ENCODE data around the gene FCN2. TPM values are rescaled to one million over a fixed set of nuclear protein-coding genes. Genes with fewer than 3 reads are reported as not detected.

FCN2 gene
- total RNA-seq, 4 donors from 2014 or later: 0.93 to 16.5 TPM; not detected in 2

DNA sequence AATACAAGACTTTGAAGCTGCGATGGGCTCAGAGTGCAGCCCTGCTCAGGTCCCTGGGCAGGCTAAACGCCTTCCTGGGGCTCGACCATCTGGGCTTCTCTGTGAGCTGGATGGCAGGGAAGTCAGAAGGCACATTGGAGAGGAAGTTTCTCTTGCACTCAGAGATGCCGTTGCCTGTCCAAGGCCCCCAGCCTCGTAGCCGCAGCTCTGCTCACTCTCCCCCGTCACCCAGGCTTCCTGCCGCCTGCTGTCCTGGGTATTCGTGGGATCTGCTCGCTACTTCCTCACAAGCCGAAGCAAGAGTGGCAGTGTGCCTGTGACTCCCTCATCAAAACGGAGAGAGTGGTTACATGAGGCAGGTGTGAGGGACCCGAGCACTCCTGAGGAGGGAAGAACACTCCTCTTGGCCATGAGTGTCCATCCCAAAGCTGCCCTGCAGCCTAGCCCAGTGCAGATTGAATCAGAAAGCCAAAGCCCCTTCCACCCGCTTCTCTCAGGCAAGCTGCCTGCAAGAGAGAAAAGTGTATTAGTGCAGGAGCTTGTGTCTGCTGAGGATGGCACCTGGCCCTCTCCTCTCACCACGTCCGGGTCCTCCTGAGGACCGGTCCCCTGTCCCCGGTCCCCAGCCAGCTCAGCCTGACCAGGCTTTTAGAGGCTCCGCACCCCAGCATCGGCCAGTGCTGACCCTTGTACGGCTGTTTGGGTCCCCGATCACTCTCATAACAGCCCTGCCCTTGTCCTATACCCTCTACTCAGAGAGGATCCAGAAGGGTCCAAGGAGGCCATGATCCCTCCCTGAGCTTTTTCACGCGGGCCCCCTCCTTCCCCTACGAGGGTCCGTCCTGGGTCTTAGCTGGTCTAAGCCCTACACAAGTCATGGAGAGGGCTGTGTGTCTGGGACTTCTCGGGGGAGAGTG, 7.3 kb downstream of the FCN2 start:
- H3K27me3 ChIP-seq: no peaks in the 10 kb centered on the region
- intact Hi-C loops (cut with DNase I): no loop called here
- H3K27ac ChIP-seq: no peak overlapping the region
- no peak overlapping the region for H3K4me3 ChIP-seq (replicated peaks in 1 of 3)
- H3K9me3 ChIP-seq: no peaks in the 10 kb centered on the region
- no peaks in the 10 kb centered on the region for H3K36me3 ChIP-seq
- H3K4me1 ChIP-seq: no peaks in the 10 kb centered on the region
- TF ChIP-seq POLR2A (IDR thresholded peaks at IDR 0.05): no peak
- TF ChIP-seq, protein P1, sequence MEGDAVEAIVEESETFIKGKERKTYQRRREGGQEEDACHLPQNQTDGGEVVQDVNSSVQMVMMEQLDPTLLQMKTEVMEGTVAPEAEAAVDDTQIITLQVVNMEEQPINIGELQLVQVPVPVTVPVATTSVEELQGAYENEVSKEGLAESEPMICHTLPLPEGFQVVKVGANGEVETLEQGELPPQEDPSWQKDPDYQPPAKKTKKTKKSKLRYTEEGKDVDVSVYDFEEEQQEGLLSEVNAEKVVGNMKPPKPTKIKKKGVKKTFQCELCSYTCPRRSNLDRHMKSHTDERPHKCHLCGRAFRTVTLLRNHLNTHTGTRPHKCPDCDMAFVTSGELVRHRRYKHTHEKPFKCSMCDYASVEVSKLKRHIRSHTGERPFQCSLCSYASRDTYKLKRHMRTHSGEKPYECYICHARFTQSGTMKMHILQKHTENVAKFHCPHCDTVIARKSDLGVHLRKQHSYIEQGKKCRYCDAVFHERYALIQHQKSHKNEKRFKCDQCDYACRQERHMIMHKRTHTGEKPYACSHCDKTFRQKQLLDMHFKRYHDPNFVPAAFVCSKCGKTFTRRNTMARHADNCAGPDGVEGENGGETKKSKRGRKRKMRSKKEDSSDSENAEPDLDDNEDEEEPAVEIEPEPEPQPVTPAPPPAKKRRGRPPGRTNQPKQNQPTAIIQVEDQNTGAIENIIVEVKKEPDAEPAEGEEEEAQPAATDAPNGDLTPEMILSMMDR (IDR thresholded peaks at IDR 0.05): no peak
- DNase-seq: no peak
- 75 to 77% methylated on average over 21 to 27 of the region's 27 CpGs for WGBS, 2 donors

DNA sequence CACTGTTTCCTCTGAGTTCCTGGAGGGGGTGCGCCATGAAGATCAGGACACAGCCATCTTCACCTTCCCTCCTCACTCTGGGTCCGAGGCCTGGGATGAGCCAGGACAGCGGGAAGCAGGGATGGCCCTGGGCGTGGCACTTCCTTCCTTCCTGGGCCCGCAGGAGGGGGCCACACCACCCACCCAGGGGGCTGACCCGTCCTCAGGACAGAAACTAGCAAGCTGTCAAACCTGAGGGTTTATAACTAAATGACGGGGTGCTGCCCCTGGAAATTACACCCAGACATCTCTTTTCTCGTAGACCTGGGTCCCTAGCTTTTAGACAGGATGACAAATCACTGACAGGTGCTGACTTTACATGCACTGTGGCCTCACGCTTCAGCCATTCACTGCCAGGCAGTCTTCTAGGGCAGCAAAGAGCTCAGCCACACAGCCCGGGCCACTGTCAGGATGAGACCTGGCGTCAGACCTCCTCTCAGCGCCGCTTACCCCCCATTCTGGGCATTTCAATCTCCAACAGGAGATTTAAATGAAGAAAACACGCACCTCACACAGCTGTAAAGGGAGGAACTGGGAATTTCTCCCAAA, 8.1 kb downstream of the FCN2 start:
- DNase-seq: no peak

DNA sequence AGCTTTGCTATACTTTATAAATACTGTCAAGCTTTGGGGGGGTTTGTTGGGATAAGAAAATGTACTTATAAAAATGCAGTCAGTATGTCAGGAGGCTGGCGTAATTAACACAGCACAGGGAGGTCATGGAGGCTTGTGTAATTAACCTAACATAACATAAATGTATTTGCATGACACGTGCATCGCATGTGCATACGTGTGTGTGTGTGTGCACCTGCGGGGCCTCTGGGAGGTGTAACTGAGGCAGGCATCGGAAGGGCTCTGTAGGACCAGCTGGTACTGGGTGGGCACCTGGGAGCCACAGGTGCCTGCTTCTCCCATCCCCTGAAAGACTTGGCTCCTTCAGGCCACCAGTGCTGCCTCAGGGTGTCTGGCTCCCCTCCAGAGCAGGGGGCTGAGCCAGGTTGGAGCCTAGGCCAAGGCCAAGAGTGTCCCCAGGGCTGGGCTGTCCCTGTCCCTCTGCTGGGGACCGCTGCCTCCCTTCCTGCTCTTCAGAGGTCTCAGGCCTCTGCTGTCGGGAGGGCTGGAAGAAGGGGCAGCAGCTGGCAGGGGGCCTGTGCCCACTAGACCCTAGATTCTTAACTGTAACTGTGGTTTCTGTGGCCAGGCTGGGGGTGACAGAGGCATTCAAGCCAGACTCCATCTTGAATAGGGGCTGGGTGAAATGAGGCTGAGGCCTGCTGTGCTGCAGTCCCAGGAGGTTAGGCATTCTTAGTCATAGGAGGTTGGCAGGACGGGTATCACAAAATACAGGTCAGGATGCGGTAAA, 9.0 kb downstream of the FCN2 start:
- H3K9me3 ChIP-seq: no peaks in the 10 kb centered on the region
- H3K4me1 ChIP-seq: peaks cover 0 to 5% of the 10 kb centered on the region in 2 donors
- H3K27me3 ChIP-seq: no peaks in the 10 kb centered on the region
- TF ChIP-seq, protein P1 (IDR thresholded peaks at IDR 0.05): no peak
- no peak for TF ChIP-seq POLR2A (IDR thresholded peaks at IDR 0.05)
- no peak overlapping the region for H3K4me3 ChIP-seq (replicated peaks in 1 of 3)
- intact Hi-C loops (cut with DNase I): no loop called here
- no peaks in the 10 kb centered on the region for H3K36me3 ChIP-seq
- DNase-seq: no peak
- H3K27ac ChIP-seq: no peak overlapping the region
- 92 to 93% methylated on average over 10 of the region's 10 CpGs for WGBS, 2 donors

More for the DNA sequence above, 8.1 kb downstream of the FCN2 start:
- no peaks in the 10 kb centered on the region for H3K9me3 ChIP-seq
- H3K36me3 ChIP-seq: no peaks in the 10 kb centered on the region
- H3K4me3 ChIP-seq (replicated peaks in 1 of 3): no peak overlapping the region
- no peaks in the 10 kb centered on the region for H3K27me3 ChIP-seq
- 88% methylated on average over 10 to 14 of the region's 14 CpGs for WGBS, 2 donors
- H3K4me1 ChIP-seq: no peaks in the 10 kb centered on the region
- intact Hi-C loops (cut with DNase I): no loop called here
- no peak for TF ChIP-seq POLR2A (IDR thresholded peaks at IDR 0.05)
- TF ChIP-seq, protein P1 (IDR thresholded peaks at IDR 0.05): no peak
- no peak overlapping the region for H3K27ac ChIP-seq

DNA sequence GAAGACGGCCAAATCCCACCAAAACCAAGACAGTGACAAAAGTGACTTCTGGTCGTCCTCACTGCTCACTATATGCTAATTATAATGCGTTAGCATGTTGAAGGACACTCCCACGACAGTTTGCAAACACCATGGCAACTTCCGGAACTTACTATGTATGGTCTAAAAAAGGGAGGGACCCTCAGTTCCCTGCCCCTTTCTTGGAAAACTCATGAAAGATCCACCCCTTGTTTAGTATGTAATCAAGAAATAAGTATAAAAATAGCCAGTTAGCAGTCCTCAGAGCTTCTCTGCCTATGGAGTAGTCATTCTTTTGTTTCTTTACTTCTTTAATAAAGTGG, 9.5 kb downstream of the FCN2 start:
- Histone ChIP-seq H3K36me3 (no peaks in the 10 kb centered on the region), H3K27me3 (no peaks in the 10 kb centered on the region), H3K9me3 (no peaks in the 10 kb centered on the region), H3K4me1 (peaks cover 0 to 7% of the 10 kb centered on the region in 2 donors), H3K27ac (no peak overlapping the region), H3K4me3 (replicated peaks in 1 of 3) (no peak overlapping the region)
- TF ChIP-seq POLR2A (IDR thresholded peaks at IDR 0.05): no peak
- TF ChIP-seq, protein P1 (IDR thresholded peaks at IDR 0.05): no peak
- intact Hi-C loops (cut with DNase I): no loop called here
- no peak for DNase-seq
- 83% methylated on average over 5 of the region's 5 CpGs for WGBS, 2 donors
